Measurements from ENCODE around the gene LAD1. TPM values are rescaled to one million over a fixed set of nuclear protein-coding genes. Genes with fewer than 3 reads are reported as not detected.

Gene LAD1
- total and polyA plus RNA-seq, 2 donors (not counting 1 experiment from before 2014, with no cell fraction given), result 0.10 TPM; not detected in 1

DNA sequence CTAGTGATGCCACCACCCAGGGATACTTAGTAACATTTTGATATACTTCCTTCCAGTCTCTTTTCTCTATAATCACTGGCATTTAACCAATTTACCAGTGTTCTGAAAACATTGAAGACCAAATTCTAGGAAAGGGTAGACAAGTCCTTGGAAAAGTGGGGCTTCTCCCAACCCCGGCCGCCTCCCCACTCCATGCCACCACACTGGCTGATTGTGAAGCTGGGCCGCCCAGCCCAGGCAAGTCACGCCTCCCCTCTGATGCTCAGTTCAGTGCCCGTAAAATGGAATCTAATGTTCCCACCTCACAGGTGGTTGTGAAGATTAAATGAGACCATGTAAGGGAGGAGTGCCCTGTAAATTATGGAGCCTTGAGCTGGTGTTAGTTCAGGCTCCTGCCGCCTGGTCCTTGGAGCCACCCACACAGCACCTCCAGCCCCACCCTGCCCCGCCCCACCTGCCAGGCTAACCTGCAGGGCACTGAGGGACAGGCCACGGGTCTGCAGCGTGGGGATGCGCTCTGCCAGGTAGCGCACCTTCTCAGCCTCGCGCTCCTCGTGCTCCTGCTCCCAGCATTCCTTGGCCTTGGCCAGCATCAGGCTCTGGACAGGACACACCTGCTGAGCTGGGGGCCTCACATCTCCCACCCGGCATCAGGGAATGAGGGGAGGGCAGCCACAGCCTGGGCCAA is 15.1 kb upstream of the LAD1 start:
- Mint-ChIP-seq H3K4me3 (no peak overlapping the region), H3K27ac (no peak overlapping the region), H3K27me3 (peaks cover 31% of the 10 kb centered on the region), H3K4me1 (no peaks in the 10 kb centered on the region), H3K9me3 (ENCODE audit: insufficient read depth) (no peaks in the 10 kb centered on the region)
- WGBS (ENCODE audit: insufficient coverage), result 92% methylated on average over 11 of the region's 15 CpGs
- Histone ChIP-seq H3K4me1 (ENCODE audit: control insufficient read depth in 2 of 2, insufficient read depth in 2 of 2, low read length in 2 of 2) (no peaks in the 10 kb centered on the region), H4K20me1 (ENCODE audit: control insufficient read depth, insufficient read depth, low read length, poor library complexity, severe bottlenecking) (no peaks in the 10 kb centered on the region), H3K4me2 (replicated peaks; ENCODE audit: low read depth, low read length, poor library complexity, severe bottlenecking) (no peak overlapping the region), H3K4me3 (ENCODE audit: control extremely low read depth in 1 of 5, extremely low read depth in 1 of 5, insufficient read depth in 1 of 5, low read depth in 2 of 5, low read length in 4 of 5) (no peak overlapping the region), H3K27me3 (replicated peaks in 1 of 4; ENCODE audit: control extremely low read depth in 1 of 4, control insufficient read depth in 3 of 4, insufficient read depth in 4 of 4, low read length in 3 of 4) (no peaks in the 10 kb centered on the region), H3K36me3 (replicated peaks in 1 of 2; ENCODE audit: control extremely low read depth in 1 of 2, control insufficient read depth in 1 of 2, extremely low read depth in 1 of 2, insufficient read depth in 2 of 2, low read length in 1 of 2) (no peaks in the 10 kb centered on the region), H3K9me3 (ENCODE audit: control extremely low read depth in 1 of 3, control insufficient read depth in 2 of 3, insufficient read depth in 1 of 3, low read length in 2 of 3) (peaks cover 0 to 5% (median 0%) of the 10 kb centered on the region in 3 donors), H2AFZ (ENCODE audit: insufficient read depth, low read depth, low read length, poor library complexity, severe bottlenecking) (no peak overlapping the region), H3K9ac (ENCODE audit: low read length) (no peak overlapping the region), H3K27ac (ENCODE audit: low read length in 2 of 2) (no peak overlapping the region), H3K79me2 (ENCODE audit: control insufficient read depth, insufficient read depth, low read length) (no peaks in the 10 kb centered on the region)
- ChIA-PET CTCF (no interaction called here), POLR2A (no interaction called here)
- ATAC-seq (ENCODE audit: low read depth), result no peak
- no peak for DNase-seq
- TF ChIP-seq, protein P1, sequence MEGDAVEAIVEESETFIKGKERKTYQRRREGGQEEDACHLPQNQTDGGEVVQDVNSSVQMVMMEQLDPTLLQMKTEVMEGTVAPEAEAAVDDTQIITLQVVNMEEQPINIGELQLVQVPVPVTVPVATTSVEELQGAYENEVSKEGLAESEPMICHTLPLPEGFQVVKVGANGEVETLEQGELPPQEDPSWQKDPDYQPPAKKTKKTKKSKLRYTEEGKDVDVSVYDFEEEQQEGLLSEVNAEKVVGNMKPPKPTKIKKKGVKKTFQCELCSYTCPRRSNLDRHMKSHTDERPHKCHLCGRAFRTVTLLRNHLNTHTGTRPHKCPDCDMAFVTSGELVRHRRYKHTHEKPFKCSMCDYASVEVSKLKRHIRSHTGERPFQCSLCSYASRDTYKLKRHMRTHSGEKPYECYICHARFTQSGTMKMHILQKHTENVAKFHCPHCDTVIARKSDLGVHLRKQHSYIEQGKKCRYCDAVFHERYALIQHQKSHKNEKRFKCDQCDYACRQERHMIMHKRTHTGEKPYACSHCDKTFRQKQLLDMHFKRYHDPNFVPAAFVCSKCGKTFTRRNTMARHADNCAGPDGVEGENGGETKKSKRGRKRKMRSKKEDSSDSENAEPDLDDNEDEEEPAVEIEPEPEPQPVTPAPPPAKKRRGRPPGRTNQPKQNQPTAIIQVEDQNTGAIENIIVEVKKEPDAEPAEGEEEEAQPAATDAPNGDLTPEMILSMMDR (IDR thresholded peaks at IDR 0.05), result no peak
- no peak for TF ChIP-seq EZH2 (IDR thresholded peaks at IDR 0.05; ENCODE audit: borderline replicate concordance, insufficient read depth, low read depth, low read length, poor library complexity, severe bottlenecking)
- intact Hi-C loops (cut with micrococcal nuclease), result no loop called here

DNA sequence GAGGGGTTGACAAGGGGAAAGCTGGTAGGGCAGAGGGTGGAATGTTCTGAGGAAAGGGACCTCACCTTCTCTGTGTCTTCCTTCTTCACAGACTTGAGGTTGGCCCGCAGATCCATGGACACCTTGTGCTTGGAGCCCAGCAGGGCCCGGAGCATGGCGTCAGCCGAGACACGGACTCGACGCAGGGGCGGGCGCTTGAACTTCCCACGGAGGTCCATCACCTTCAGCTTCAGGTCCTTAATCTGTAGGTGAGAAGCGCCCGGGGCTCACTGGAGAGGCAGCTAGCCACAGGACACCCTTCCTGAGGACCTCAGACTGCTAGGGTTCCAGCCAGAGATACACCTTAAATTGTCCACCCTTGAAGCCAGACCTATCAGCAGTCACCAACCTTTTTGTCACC is 12.2 kb upstream of the LAD1 start:
- peaks cover 0 to 4% (median 0%) of the 10 kb centered on the region in 4 experiments for H3K27me3 ChIP-seq (replicated peaks in 1 of 4; ENCODE audit: control extremely low read depth in 1 of 4, control insufficient read depth in 3 of 4, insufficient read depth in 4 of 4, low read length in 3 of 4)
- DNase-seq (no peak), ATAC-seq (ENCODE audit: low read depth) (no peak)
- Mint-ChIP-seq H3K4me3 (no peak overlapping the region), H3K9me3 (ENCODE audit: insufficient read depth) (no peaks in the 10 kb centered on the region), H3K4me1 (no peaks in the 10 kb centered on the region), H3K27me3 (peaks cover 19% of the 10 kb centered on the region), H3K27ac (no peak overlapping the region)
- H3K27ac ChIP-seq (ENCODE audit: low read length in 2 of 2), result no peak overlapping the region
- POLR2A ChIA-PET, result no interaction called here
- no peak overlapping the region for H2AFZ ChIP-seq (ENCODE audit: insufficient read depth, low read depth, low read length, poor library complexity, severe bottlenecking)
- H3K4me1 ChIP-seq (ENCODE audit: control insufficient read depth in 2 of 2, insufficient read depth in 2 of 2, low read length in 2 of 2), result no peaks in the 10 kb centered on the region
- H3K79me2 ChIP-seq (ENCODE audit: control insufficient read depth, insufficient read depth, low read length), result no peaks in the 10 kb centered on the region
- no peak overlapping the region for H3K9ac ChIP-seq (ENCODE audit: low read length)
- WGBS (ENCODE audit: insufficient coverage), result 95% methylated on average over 12 of the region's 12 CpGs
- H3K9me3 ChIP-seq (ENCODE audit: control extremely low read depth in 1 of 3, control insufficient read depth in 2 of 3, insufficient read depth in 1 of 3, low read length in 2 of 3), result peaks cover 0 to 5% (median 0%) of the 10 kb centered on the region in 3 donors
- intact Hi-C loops (cut with micrococcal nuclease), result no loop called here
- H3K4me3 ChIP-seq (ENCODE audit: control extremely low read depth in 1 of 5, extremely low read depth in 1 of 5, insufficient read depth in 1 of 5, low read depth in 2 of 5, low read length in 4 of 5), result no peak overlapping the region
- H4K20me1 ChIP-seq (ENCODE audit: control insufficient read depth, insufficient read depth, low read length, poor library complexity, severe bottlenecking), result no peaks in the 10 kb centered on the region
- TF ChIP-seq, protein P1 (IDR thresholded peaks at IDR 0.05), result no peak
- no peak for TF ChIP-seq EZH2 (IDR thresholded peaks at IDR 0.05; ENCODE audit: borderline replicate concordance, insufficient read depth, low read depth, low read length, poor library complexity, severe bottlenecking)
- no peak overlapping the region for H3K4me2 ChIP-seq (replicated peaks; ENCODE audit: low read depth, low read length, poor library complexity, severe bottlenecking)
- CTCF ChIA-PET, result interaction anchor here (2.0 kb wide), 1 partner anchor 23 kb away, joined by 5 read pairs; no protein-coding TSS in a partner anchor
- no peaks in the 10 kb centered on the region for H3K36me3 ChIP-seq (replicated peaks in 1 of 2; ENCODE audit: control extremely low read depth in 1 of 2, control insufficient read depth in 1 of 2, extremely low read depth in 1 of 2, insufficient read depth in 2 of 2, low read length in 1 of 2)

Data from B cell (primary cell).